Measurements from ENCODE around the gene SERPINA5.
"Not testable (repeated sequence)": the region's sequence is repeated elsewhere in the genome, so short reads cannot be mapped to it uniquely, and the experiment has no call there.

Gene SERPINA5

GRCh38 chr14:94601884-94602391, 20.7 kb downstream of the SERPINA5 start:
- no peak for DNase-seq (ENCODE audit: low read depth)

- no peak for DNase-seq (ENCODE audit: low read depth)
These were observed 21.5 kb downstream of the SERPINA5 start for GRCh38 chr14:94602722-94603121.

GRCh38 chr14:94605361-94605760, 24.1 kb downstream of the SERPINA5 start:
- DNase-seq (ENCODE audit: low read depth): no peak

- DNase-seq (ENCODE audit: low read depth): not testable (repeated sequence)
These were observed 27.7 kb downstream of the SERPINA5 start for GRCh38 chr14:94608966-94609365.

GRCh38 chr14:94611179-94611578, 30.0 kb downstream of the SERPINA5 start:
- no peak for DNase-seq (ENCODE audit: low read depth)

GRCh38 chr14:94612174-94612573, 30.9 kb downstream of the SERPINA5 start, which contains the start of gene SERPINA3:
TSS of gene SERPINA3 (plus strand) at chr14:94612391. CDS start at chr14:94614442, 2,051 bp downstream.
- DNase-seq (ENCODE audit: low read depth): no peak

GRCh38 chr14:94612580-94613554, 31.6 kb downstream of the SERPINA5 start:
- no peak for DNase-seq (ENCODE audit: low read depth)

- no peak for DNase-seq (ENCODE audit: low read depth)
These were observed 32.8 kb downstream of the SERPINA5 start for GRCh38 chr14:94613720-94614644.

- DNase-seq (ENCODE audit: low read depth): no peak
These were observed 33.6 kb downstream of the SERPINA5 start for GRCh38 chr14:94614802-94615201.

GRCh38 chr14:94615254-94615653, 34.0 kb downstream of the SERPINA5 start:
- DNase-seq (ENCODE audit: low read depth): no peak

- no peak for DNase-seq (ENCODE audit: low read depth)
These were observed 34.8 kb downstream of the SERPINA5 start for GRCh38 chr14:94615823-94616570.

GRCh38 chr14:94617366-94617941, 36.2 kb downstream of the SERPINA5 start:
- DNase-seq (ENCODE audit: low read depth): no peak

- DNase-seq (ENCODE audit: low read depth): no peak
These were observed 37.0 kb downstream of the SERPINA5 start for GRCh38 chr14:94617988-94618822.

- no peak for DNase-seq (ENCODE audit: low read depth)
These were observed 38.1 kb downstream of the SERPINA5 start for GRCh38 chr14:94619297-94619696.

GRCh38 chr14:94620597-94620996, 39.4 kb downstream of the SERPINA5 start:
- no peak for DNase-seq (ENCODE audit: low read depth)

GRCh38 chr14:94621358-94622134, 40.3 kb downstream of the SERPINA5 start:
- DNase-seq (ENCODE audit: low read depth): no peak

- no peak for DNase-seq (ENCODE audit: low read depth)
These were observed 41.6 kb downstream of the SERPINA5 start for GRCh38 chr14:94622653-94623421.

GRCh38 chr14:94623422-94623809, 42.2 kb downstream of the SERPINA5 start:
- no peak for DNase-seq (ENCODE audit: low read depth)

Data from stimulated activated CD8-positive, alpha-beta memory T cell treated with anti-CD3 and anti-CD28 coated beads, Interleukin-7, amount 100 ng/mL, for 24 hours (primary cell).